Astrocyte of the cerebellum (primary cell): ENCODE data around the gene MT4.
A peak's percentile ranks its signal among the peaks of the same experiment; 100 is the strongest.

Source experiments
- DNase-seq: peaks from one replicate; pipeline ENCODE4 v3.0.0-alpha.2; 2011; ENCODE audit warnings: low read depth
- H3K4me3 ChIP-seq: 2 replicates; pipeline ENCODE4 v1.5.1; 2011; ENCODE audit warnings: mild to moderate bottlenecking, low read depth, low read length, moderate library complexity
- in situ Hi-C: cut with HindIII; loops from 2 replicates; pipeline ENCODE4 v1.10.0; 2017; ENCODE audit warnings: low sequenced_read_pairs
- TF ChIP-seq, protein P1 (sequence below): IDR thresholded peaks from 2 replicates; pipeline ENCODE4 v1.5.1; 2012; ENCODE audit warnings: low read length, low read depth, moderate library complexity, mild to moderate bottlenecking; ENCODE audit errors: missing control alignments

MT4 gene

GRCh38 chr16:56617212-56618085 lies 52.6 kb downstream of the MT4 start:
- peak overlapping the region; percentile 28 for H3K4me3 ChIP-seq
- TF ChIP-seq, protein P1, sequence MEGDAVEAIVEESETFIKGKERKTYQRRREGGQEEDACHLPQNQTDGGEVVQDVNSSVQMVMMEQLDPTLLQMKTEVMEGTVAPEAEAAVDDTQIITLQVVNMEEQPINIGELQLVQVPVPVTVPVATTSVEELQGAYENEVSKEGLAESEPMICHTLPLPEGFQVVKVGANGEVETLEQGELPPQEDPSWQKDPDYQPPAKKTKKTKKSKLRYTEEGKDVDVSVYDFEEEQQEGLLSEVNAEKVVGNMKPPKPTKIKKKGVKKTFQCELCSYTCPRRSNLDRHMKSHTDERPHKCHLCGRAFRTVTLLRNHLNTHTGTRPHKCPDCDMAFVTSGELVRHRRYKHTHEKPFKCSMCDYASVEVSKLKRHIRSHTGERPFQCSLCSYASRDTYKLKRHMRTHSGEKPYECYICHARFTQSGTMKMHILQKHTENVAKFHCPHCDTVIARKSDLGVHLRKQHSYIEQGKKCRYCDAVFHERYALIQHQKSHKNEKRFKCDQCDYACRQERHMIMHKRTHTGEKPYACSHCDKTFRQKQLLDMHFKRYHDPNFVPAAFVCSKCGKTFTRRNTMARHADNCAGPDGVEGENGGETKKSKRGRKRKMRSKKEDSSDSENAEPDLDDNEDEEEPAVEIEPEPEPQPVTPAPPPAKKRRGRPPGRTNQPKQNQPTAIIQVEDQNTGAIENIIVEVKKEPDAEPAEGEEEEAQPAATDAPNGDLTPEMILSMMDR: no peak
- DNase-seq: no peak
- in situ Hi-C loops: no loop called here

DNA sequence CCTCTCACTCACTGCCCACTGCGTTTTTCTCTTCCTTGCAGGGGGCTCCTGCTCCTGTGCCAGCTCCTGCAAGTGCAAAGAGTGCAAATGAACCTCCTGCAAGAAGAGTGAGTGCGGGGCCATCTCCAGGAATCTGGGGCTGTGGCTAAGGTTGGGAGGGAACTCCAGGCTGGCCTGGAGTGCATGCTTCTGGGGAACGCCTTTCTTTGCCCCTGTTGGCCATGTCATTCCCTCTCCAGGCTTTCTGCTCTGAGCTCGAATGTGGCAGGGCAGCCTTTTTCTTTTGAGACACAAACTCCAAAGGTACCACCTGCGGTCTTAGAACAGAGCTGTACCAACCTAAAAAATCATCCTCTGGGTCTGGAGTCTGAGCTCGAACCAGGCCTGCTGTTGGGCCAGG lies 53.3 kb downstream of the MT4 start:
- TF ChIP-seq, protein P1: no peak
- no peak overlapping the region for H3K4me3 ChIP-seq

More for the DNA sequence above, 53.3 kb downstream of the MT4 start:
- in situ Hi-C loops: no loop called here
- no peak for DNase-seq
